ENCODE results near the gene TNNI3K.

Gene TNNI3K

GRCh38 chr1:74436078-74436477 lies 200.9 kb downstream of the TNNI3K start:
- DNase-seq (ENCODE audit: low read depth, low spot score), result no peak
- no peak overlapping the region for H3K4me3 ChIP-seq (ENCODE audit: low read depth, low read length)
- ChIA-PET POLR2A (no interaction called here), CTCF (no interaction called here)
- no peak for TF ChIP-seq CTCF (IDR thresholded peaks at IDR 0.05; ENCODE audit: insufficient read depth, low read length, missing control alignments)

GRCh38 chr1:74437035-74437434 lies 201.8 kb downstream of the TNNI3K start:
- no peak for DNase-seq (ENCODE audit: low read depth, low spot score)
- no peak for TF ChIP-seq CTCF (IDR thresholded peaks at IDR 0.05; ENCODE audit: insufficient read depth, low read length, missing control alignments)
- H3K4me3 ChIP-seq (ENCODE audit: low read depth, low read length), result no peak overlapping the region
- ChIA-PET POLR2A (no interaction called here), CTCF (no interaction called here)

GRCh38 chr1:74452035-74452434 lies 216.8 kb downstream of the TNNI3K start:
- no peak for DNase-seq (ENCODE audit: low read depth, low spot score)
- ChIA-PET CTCF (no interaction called here), POLR2A (no interaction called here)
- TF ChIP-seq CTCF (IDR thresholded peaks at IDR 0.05; ENCODE audit: insufficient read depth, low read length, missing control alignments), result no peak
- no peak overlapping the region for H3K4me3 ChIP-seq (ENCODE audit: low read depth, low read length)

- ChIA-PET CTCF (interaction anchor here (1.4 kb wide), 1 partner anchor 15 kb away, joined by 3 read pairs; no protein-coding TSS in a partner anchor), POLR2A (no interaction called here)
- no peak for TF ChIP-seq CTCF (IDR thresholded peaks at IDR 0.05; ENCODE audit: insufficient read depth, low read length, missing control alignments)
- no peak for DNase-seq (ENCODE audit: low read depth, low spot score)
- no peak overlapping the region for H3K4me3 ChIP-seq (ENCODE audit: low read depth, low read length)
Measured at GRCh38 chr1:74453277-74453676, 218.1 kb downstream of the TNNI3K start.

GRCh38 chr1:74455390-74455789 lies 220.2 kb downstream of the TNNI3K start:
- TF ChIP-seq CTCF (IDR thresholded peaks at IDR 0.05; ENCODE audit: insufficient read depth, low read length, missing control alignments), result no peak
- ChIA-PET CTCF (no interaction called here), POLR2A (no interaction called here)
- DNase-seq (ENCODE audit: low read depth, low spot score), result no peak
- no peak overlapping the region for H3K4me3 ChIP-seq (ENCODE audit: low read depth, low read length)

- no peak for TF ChIP-seq CTCF (IDR thresholded peaks at IDR 0.05; ENCODE audit: insufficient read depth, low read length, missing control alignments)
- H3K4me3 ChIP-seq (ENCODE audit: low read depth, low read length), result no peak overlapping the region
- DNase-seq (ENCODE audit: low read depth, low spot score), result no peak
- ChIA-PET CTCF (no interaction called here), POLR2A (no interaction called here)
Measured at GRCh38 chr1:74457253-74457652, 222.1 kb downstream of the TNNI3K start.

Measured in AG04449 (cell line).